Sigmoid colon (tissue), 3 donors: Measurements from ENCODE around the gene CWC27.

Experiments
- POLR2A ChIP-seq, 2 donors: fragments of 450-650 bp; IDR thresholded peaks; one replicate each; pipeline ENCODE4 v1.6.1; 2016; ENCODE audit warnings: antibody characterized with exemption in 2 of 2, mild to moderate bottlenecking in 2 of 2, moderate library complexity in 2 of 2
- TF ChIP-seq, protein P1 (sequence below), 4 experiments: fragments of 450-650 bp in 3 of 4; fragments of 200-600 bp in 1 of 4; IDR thresholded peaks; one replicate each; pipeline ENCODE4 v1.5.1; 2016 to 2019; ENCODE audit warnings: antibody characterized with exemption in 4 of 4, mild to moderate bottlenecking in 3 of 4, moderate library complexity in 2 of 4

DNA sequence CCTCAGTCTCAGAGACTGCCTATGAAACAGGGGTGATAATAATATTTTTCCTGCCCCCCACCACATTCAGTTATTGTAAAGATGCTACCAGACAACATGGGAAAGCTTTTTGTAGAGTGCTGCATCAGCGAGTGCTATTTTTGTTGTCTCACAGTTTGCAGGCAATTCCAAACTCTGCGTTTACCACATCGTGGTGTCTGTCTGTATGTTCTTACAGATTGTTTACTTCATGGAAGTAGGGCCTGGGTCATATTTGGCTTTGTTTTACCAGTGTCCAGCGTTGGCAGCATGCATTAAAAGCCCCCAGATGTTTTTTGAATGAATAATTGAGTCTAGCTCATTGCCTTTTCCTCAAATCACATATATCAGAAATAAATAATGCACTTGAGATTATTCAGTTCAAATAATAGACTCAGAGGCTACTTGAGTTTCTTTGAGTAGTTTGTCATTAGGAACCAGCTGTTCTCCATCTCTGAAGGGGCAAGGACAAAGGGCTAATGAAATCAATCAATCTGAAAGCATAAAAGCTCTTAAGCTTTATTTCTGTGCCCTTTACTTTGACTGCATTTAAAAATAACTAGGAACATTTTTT lies 243.7 kb downstream of the CWC27 start:
- no peak for TF ChIP-seq POLR2A (IDR thresholded peaks at IDR 0.05)
- TF ChIP-seq, protein P1, sequence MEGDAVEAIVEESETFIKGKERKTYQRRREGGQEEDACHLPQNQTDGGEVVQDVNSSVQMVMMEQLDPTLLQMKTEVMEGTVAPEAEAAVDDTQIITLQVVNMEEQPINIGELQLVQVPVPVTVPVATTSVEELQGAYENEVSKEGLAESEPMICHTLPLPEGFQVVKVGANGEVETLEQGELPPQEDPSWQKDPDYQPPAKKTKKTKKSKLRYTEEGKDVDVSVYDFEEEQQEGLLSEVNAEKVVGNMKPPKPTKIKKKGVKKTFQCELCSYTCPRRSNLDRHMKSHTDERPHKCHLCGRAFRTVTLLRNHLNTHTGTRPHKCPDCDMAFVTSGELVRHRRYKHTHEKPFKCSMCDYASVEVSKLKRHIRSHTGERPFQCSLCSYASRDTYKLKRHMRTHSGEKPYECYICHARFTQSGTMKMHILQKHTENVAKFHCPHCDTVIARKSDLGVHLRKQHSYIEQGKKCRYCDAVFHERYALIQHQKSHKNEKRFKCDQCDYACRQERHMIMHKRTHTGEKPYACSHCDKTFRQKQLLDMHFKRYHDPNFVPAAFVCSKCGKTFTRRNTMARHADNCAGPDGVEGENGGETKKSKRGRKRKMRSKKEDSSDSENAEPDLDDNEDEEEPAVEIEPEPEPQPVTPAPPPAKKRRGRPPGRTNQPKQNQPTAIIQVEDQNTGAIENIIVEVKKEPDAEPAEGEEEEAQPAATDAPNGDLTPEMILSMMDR (IDR thresholded peaks at IDR 0.05) = no peak
